GM21576 (cell line): Measurements from ENCODE around the gene PALB2.
"Not testable (repeated sequence)": the region's sequence is repeated elsewhere in the genome, so short reads cannot be mapped to it uniquely, and the experiment has no call there.

Experiments used
- ATAC-seq: cut with Tn5 transposase; IDR thresholded peaks from one replicate; pipeline ENCODE4 v1.9.1; 2021; ENCODE audit warnings: mild to moderate bottlenecking, moderate library complexity; ENCODE audit not compliant: unreplicated experiment

Gene PALB2

GRCh38 chr16:23584186-23585076 is 56.7 kb downstream of the PALB2 start:
- ATAC-seq, result no peak

DNA sequence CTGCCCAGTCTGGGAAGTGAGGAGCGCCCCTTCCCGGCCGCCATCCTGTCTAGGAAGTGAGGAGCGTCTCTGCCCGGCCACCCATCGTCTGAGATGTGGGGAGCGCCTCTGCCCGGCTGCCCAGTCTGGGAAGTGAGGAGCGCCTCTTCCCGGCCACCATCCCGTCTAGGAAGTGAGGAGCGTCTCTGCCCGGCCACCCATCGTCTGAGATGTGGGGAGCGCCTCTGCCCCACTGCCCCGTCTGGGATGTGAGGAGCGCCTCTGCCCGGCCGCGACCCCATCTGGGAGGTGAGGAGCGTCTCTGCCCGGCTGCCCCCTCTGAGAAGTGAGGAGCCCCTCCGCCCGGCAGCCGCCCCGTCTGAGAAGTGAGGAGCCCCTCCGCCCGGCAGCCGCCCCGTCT is 57.8 kb downstream of the PALB2 start:
- not testable (repeated sequence) for ATAC-seq

DNA sequence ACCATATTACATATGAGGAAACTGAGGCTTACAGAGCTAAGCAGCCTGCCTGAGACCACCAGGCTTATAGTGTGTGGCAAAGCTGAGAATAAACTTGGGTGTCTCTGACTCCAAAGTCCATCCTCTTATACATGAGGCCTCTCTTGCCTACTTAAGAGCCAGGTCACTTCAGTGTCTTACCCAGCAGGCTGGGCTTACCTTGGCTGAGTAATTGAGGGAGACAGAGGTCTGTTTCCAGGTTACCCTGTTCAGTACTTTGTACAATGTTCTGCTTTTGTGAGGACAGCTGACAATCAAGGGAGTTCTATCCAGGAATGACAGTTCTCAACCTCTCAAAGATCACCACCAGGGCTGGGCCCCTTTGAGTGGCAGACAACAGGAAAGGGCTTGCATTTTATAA is 59.3 kb downstream of the PALB2 start:
- no peak for ATAC-seq

DNA sequence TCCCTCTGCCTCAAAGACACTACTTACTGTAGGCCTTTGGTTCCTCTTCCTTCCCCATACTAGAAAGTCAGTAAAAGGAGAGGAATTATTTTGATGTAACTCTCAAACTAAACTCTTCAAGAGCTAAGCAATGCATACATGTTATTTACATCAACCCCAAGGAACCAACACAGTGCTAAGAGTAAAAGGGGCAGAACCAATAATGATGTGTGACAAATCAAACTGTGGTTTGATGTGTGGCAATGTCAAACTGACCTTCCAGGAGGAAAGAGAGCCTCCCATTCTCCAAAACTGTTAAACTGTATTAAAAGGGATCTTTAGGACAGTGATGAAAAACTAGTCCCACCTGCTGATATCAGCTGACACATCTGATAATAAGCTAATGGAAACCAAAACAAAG is 60.7 kb downstream of the PALB2 start:
- no peak for ATAC-seq

GRCh38 chr16:23579371-23579770 is 61.7 kb downstream of the PALB2 start:
- ATAC-seq, result no peak

- no peak for ATAC-seq
Observed at GRCh38 chr16:23578101-23578830, 62.8 kb downstream of the PALB2 start.

DNA sequence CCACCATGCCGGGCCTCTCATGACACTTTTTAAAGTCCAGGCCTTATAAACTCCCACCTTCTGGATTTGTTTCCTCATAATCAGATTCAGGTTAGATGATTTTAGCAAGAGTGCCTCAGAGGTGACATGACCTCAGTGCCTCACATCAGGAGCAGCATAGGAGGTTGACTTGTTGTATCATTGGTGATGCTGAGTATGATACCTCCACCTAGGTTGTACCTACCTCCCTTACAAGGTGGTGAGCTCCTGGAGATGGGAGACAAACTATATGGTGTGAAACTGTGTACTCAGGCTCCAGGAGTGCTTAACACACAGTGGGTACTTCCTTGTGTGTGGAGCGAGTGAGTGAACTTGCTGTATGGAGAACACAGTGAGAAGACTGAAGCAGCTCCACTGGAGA is 63.6 kb downstream of the PALB2 start:
- no peak for ATAC-seq

DNA sequence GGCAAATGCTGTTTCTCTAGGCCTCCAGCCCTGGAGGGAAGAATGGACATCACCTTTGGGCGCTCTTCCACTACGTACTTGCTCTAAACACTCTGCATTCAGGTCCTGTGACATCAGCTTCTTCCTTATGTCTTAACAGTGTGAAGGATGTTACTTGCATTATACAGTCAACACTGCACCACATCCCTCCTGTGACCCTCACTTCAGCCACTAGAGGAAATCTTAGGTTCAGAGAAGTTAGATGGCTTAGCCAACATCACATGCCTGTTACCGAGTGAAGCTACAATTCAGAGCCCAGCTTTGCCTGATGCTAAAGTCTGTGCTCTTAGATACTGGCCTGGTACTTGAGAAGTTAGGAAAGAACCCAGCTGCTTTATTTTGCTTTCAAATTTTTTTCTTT is 65.3 kb downstream of the PALB2 start:
- ATAC-seq, result no peak

- no peak for ATAC-seq
Observed at GRCh38 chr16:23573817-23574216, 67.3 kb downstream of the PALB2 start.

DNA sequence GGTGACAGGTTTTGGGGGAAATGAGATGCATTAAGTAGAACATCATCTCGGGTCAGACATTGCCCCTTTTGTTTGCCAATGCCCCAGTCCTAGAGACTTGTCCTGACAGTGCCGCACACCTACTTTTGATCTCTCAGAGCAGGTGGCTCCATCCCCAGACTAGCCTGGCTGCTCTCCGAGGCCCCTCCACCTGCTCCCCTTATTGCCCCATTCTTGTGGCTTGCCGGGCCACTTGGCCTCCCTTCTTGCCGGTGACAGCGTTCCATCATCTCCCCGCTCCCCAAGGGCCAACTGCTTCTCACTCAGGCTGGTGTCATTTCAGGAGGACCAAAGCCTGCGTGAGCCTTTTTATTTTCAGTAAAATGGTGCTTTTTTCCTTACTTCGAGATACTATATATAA is 68.7 kb downstream of the PALB2 start:
- ATAC-seq, result no peak

DNA sequence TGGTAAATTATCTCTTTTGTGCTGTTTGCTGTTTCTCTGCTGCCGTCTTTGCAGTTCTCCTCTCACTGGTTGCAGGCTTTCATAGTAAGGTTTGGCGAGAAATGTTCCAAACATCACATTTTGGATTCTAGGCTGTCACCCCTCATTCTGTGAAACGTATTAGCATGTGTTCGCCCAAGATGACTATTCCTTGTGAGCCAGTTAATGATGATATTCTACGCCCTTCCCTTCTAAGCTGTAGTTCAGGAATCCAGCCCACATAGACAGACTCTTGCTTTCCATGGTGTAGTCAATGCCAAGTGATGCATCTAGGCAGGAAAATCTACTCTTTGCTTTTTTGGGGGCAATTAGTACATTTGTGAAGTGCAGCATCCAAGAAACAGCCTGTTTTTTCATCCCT is 69.2 kb downstream of the PALB2 start:
- no peak for ATAC-seq

DNA sequence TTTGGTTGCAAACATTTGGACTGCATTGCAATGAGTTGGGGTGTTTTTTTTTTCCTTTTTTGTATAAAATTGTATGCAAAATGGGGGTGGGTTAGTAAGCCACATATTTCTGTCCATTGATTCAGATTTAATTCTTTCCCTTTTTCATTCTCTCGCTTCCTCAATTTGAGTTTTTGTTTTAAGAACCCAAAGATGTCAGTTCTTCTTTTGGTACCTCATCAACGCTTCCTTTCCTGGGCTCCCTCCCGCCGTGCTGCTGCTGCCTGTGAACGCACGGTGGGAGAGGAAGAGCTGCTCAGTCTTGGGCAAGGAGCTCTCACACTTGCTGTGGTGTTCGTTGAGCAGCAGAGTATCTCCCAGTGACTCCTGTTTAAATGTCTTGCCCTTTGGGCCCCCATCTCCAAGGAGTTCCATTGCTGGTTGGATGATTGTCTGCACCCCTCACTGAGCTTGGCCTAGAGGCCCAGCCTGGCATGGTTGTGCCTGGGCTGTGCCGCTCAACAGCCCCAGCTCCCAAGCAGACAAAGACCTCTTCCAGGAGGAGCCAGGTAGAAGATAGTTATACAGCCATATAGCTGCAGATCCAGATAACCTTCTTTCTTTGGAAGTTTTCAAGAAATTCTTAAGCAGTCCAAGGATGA is 70.0 kb downstream of the PALB2 start:
- no peak for ATAC-seq

- ATAC-seq, result no peak
Observed at GRCh38 chr16:23567602-23568001, 73.5 kb downstream of the PALB2 start.

GRCh38 chr16:23566724-23567123 is 74.4 kb downstream of the PALB2 start:
- ATAC-seq, result no peak

GRCh38 chr16:23564575-23565363 is 76.3 kb downstream of the PALB2 start:
- ATAC-seq, result no peak

DNA sequence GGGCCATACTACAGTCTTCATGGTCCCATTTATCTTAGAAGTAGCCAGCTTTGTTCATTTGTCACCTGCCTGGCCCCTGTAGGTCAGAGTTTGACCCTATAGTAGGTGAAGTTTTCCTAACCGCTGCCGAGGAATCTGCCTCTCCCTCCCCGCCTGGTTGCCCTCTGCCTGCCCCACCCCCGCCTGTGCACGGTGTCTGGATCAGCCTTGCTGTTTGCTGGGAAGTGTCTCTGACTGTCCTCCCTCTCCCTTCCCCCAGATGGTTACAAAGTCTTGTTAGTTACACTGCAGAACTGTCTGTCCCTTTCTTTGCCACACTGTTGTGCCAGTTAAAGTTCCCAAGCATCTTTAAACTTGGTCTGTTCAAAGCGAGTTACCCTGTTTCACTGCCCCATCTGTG is 77.9 kb downstream of the PALB2 start:
- no peak for ATAC-seq

DNA sequence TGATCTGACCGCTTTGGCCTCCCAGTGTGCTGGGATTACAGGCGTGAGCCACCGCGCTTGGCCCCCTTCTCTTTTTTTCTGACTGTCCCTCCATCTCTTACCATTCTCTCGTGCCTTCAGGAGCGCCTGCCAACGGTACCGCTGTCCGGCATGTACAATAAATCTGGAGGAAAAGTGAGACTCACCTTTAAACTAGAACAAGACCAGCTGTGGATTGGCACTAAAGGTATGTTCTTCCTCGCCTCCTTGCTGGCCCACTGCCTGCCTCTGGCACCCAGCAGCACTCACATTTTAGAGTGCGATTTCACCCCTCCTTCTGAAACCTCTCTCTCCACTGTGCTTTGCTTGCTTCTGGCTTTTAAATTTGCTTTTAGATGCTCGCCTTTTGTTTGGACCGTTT is 78.6 kb downstream of the PALB2 start:
- no peak for ATAC-seq

- ATAC-seq, result no peak
Observed at GRCh38 chr16:23561586-23561985, 79.5 kb downstream of the PALB2 start.

DNA sequence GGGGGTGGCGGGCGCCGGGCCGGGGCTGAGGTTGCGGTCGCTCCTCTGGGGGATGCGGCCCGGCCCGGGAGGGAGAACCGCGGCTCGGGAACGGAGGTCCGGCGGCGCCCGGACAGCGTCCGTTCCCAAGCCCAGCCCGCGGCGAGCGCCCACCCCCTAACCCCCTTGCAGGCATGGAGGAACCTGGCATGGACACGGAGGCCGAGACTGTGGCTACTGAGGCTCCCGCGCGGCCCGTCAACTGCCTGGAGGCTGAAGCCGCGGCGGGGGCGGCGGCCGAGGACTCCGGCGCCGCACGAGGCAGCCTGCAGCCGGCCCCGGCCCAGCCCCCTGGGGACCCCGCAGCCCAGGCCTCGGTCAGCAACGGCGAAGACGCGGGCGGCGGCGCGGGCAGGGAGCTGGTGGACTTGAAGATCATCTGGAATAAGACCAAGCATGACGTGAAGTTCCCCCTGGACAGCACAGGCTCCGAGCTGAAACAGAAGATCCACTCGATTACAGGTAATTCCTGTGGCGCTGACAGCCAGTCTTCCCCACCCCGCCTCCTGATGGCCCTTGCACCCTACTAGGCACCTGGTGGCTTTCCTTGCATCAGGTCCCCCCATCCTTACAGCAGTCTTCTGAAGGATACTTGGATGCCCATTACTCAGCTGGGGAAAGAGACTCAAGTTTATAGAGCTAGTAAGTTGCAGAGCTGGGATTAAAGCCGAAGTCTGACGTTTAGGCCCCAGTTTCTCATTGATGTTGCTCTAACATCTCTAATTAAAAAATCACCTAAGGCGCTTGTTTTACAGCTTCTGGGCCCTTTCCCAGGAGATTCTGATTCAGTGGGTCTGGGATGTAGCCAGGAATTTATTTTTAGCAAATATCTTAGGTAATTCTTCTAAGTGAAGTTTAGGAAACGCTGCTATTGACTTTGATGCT is 83.1 kb downstream of the PALB2 start:
- peak; percentile 7 for ATAC-seq
